Bronchial epithelial cell (primary cell): ENCODE measurements around the gene C6orf89. TPM values are rescaled to one million over a fixed set of nuclear protein-coding genes. Genes with fewer than 3 reads are reported as not detected.
A peak's percentile ranks its signal among the peaks of the same experiment; 100 is the strongest.

Experiments
- DNase-seq: peaks from one replicate; pipeline ENCODE4 v3.0.0-alpha.2; 2010; ENCODE audit warnings: low read depth
- FAIRE-seq: peaks from 2 replicates; lab custom pipeline; 2011; peaks lifted over from hg19 to GRCh38; lab: Jason Lieb, UNC
- H3K27me3 ChIP-seq: 2 replicates; pipeline ENCODE4 v1.5.1; 2011; ENCODE audit warnings: low read length; ENCODE audit not compliant: control insufficient read depth, insufficient read depth
- H3K36me3 ChIP-seq: 2 replicates; pipeline ENCODE4 v1.5.1; 2011; ENCODE audit warnings: low read length; ENCODE audit not compliant: control insufficient read depth, insufficient read depth
- H3K4me3 ChIP-seq: 2 replicates; pipeline ENCODE4 v1.5.1; 2011; ENCODE audit warnings: mild to moderate bottlenecking, low read depth, low read length, control low read depth
- total RNA-seq: library from RNA; depleted of rRNA; stranded (reverse); fragments of >200 nt; gene quantifications from 2 replicates; pipeline ENCODE4 v1.2.1, GENCODE V29; 2014
- TF ChIP-seq, protein P1 (sequence below): IDR thresholded peaks from 2 replicates; pipeline ENCODE4 v1.5.1; 2011; ENCODE audit warnings: mild to moderate bottlenecking, moderate library complexity, low read length, control low read depth, inconsistent platforms; ENCODE audit not compliant: insufficient read depth, severe bottlenecking

C6orf89 gene
- total RNA-seq, 1 donor from 2014 or later = 21.9 TPM

DNA sequence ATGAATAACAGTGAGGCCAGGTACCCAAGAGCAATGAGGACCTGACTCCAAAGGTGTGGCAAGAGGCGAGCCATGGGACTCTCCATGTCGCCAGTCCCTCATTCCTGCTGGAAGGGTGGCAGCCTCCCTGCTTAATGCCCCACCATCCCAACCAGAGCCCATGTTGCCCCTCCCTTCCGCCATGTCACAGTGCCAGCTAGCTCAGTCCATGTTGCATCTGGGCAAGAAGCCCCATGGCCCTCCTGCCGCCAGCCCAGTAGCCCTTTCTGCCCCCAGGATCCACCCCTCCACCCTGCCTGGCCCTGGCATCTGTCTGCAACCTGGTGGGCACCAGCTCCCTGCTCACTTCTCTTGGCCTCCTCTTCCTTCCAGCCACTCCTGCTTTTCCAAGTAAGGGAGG, 40.5 kb upstream of the C6orf89 start:
- Histone ChIP-seq H3K36me3 (no peaks in the 10 kb centered on the region), H3K4me3 (no peak overlapping the region), H3K27me3 (peaks cover 4% of the 10 kb centered on the region)
- TF ChIP-seq, protein P1, sequence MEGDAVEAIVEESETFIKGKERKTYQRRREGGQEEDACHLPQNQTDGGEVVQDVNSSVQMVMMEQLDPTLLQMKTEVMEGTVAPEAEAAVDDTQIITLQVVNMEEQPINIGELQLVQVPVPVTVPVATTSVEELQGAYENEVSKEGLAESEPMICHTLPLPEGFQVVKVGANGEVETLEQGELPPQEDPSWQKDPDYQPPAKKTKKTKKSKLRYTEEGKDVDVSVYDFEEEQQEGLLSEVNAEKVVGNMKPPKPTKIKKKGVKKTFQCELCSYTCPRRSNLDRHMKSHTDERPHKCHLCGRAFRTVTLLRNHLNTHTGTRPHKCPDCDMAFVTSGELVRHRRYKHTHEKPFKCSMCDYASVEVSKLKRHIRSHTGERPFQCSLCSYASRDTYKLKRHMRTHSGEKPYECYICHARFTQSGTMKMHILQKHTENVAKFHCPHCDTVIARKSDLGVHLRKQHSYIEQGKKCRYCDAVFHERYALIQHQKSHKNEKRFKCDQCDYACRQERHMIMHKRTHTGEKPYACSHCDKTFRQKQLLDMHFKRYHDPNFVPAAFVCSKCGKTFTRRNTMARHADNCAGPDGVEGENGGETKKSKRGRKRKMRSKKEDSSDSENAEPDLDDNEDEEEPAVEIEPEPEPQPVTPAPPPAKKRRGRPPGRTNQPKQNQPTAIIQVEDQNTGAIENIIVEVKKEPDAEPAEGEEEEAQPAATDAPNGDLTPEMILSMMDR = no peak
- FAIRE-seq (no peak), DNase-seq (no peak)

- Histone ChIP-seq H3K36me3 (no peaks in the 10 kb centered on the region), H3K4me3 (no peak overlapping the region), H3K27me3 (no peaks in the 10 kb centered on the region)
- FAIRE-seq (no peak), DNase-seq (no peak)
- TF ChIP-seq, protein P1 = no peak
Measured at GRCh38 chr6:36847152-36847551, 38.6 kb upstream of the C6orf89 start.

DNA sequence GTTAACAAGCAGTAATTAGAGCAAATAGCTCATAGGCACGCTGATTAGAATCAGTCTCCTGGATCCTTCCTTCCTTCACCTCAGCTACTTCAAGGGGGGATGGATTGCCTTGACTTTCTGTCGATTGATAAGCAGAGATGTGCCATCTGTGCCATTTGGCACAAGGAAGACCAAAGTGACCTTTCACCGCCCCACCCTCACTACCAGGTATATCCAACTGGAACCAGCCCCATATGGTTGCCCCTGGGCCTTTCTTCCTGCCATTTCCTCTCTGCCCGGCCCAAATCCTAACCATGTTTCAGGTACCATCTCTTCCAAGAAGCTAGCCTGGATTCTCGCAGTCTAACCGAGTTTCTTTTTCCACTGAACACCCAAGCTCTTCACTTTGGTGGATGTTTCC, 37.8 kb upstream of the C6orf89 start:
- FAIRE-seq = no peak
- H3K4me3 ChIP-seq = no peak overlapping the region
- H3K36me3 ChIP-seq = no peaks in the 10 kb centered on the region
- H3K27me3 ChIP-seq = no peaks in the 10 kb centered on the region
- DNase-seq = no peak
- TF ChIP-seq, protein P1 = no peak

- DNase-seq (peak; percentile 69), FAIRE-seq (no peak)
- TF ChIP-seq, protein P1 = no peak
- no peak overlapping the region for H3K4me3 ChIP-seq
- no peaks in the 10 kb centered on the region for H3K36me3 ChIP-seq
- H3K27me3 ChIP-seq = no peaks in the 10 kb centered on the region
Measured at GRCh38 chr6:36848658-36849441, 36.9 kb upstream of the C6orf89 start.

- Histone ChIP-seq H3K27me3 (no peaks in the 10 kb centered on the region), H3K36me3 (no peaks in the 10 kb centered on the region), H3K4me3 (no peak overlapping the region)
- no peak for DNase-seq
- TF ChIP-seq, protein P1 = no peak
- FAIRE-seq = no peak
Measured at GRCh38 chr6:36850021-36850420, 35.7 kb upstream of the C6orf89 start.
